HG02885 (cell line): ENCODE results near the gene LEF1.

Experiments used
- ATAC-seq: cut with Tn5 transposase; IDR thresholded peaks from one replicate; pipeline ENCODE4 v1.9.1; 2021; ENCODE audit warnings: mild to moderate bottlenecking; ENCODE audit not compliant: unreplicated experiment, poor library complexity

The LEF1 gene

DNA sequence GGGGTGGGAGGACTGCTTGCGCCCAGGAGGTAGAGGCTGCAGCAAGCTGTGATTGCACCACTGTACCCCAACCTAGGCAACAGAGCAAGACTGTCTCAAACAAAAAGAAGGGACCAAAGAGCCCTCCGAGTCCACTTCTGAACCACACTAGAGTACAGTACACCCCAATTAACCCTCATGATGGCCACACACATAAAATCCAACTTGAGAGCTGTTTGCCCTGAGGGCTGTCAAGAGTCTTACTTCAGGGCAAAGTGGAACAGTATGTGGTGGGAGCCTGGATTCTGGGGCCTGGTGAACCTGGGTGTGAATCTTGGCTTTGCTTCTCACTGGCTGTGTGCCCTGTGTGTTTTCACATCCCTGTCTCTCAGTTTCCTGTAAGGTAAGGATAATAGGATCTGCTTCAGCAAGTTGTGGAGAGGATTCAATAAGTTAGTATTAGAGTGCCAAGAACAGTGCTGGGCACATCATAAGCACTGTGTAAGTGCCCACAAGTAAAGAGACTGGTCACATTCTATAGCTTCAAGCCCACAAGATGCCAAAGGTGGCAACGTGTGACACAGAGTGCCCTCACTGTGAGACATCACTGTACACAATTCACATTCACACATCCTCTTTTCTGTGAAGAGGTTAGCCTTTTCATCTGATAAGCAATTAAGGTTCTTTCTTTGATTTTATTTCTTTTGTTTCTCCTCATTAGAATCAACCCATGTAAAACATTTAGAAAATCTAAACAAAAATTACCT lies 52.1 kb downstream of the LEF1 start:
- peak; percentile 27 for ATAC-seq

DNA sequence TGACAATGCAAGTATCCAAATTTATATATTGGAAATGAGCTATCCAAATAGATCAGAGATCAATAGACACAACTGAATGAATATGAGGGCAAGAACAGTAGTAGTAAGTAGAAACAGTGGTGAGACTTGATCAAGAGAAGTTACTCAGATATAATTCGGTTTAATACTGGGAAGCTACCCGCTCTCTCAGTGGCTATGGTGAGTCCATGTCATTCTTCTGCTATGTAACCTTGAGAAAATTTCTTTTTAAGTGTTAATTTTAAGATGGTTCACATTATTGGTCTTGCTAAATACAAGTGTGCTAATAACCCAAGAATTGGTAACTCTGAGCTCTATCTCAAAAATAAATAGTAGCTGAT lies 53.6 kb downstream of the LEF1 start:
- no peak for ATAC-seq

DNA sequence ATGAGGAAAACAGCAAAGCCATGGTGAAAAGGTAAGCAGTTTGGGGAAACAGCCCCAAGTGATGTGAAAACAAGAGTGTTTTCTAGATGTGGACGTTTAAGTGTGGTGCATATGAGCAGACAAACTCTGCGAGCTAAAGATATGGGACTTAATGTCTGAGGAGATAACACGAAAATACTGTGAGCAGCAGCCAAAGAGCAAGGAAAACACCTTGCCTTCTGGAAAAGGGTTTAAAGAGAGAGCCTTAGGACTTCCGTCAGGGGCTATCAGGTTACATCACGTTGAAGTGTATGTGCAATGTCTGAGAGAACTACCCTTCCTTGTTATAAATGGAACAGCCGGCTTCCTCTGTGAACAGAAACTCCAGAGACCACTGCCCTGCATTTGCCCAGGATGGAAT lies 54.2 kb downstream of the LEF1 start:
- ATAC-seq, result no peak

DNA sequence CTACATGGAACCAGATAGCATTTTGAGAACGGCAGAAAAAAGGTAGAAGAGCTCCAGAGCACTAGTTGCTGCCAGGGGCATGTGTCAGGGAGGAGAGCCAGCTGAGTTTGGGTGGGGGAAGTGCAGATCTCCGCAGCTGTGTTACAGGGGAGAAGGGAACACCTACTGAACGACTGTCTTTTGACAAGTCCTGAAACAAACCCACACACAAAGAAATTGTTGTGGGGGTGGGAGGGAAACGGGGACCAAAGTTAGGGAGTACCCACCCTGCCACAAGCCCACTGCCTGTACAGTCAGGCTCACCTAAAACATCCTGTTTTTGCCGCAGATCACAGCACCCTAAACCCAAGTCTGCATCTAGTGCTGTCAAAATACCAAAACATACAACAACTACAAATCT lies 55.5 kb downstream of the LEF1 start:
- no peak for ATAC-seq

DNA sequence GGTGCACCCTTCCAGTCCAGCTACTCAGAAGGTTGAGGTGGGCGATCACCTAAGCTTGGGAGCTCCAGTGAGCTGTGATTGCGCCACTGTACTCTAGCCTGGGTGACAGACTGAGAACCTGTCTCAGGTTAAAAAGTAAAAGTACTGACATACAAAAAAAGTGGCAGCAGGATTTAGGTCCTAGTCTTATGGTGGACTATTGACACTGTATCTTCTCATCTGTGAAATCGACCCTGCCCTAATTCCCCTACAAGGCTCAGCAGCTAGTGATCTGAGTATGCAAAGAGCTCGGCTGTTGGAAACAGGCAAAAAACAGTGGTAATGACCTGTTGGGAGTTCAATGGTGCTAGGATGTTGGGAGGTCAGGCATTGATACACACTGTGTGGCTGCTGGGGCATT lies 57.0 kb downstream of the LEF1 start:
- no peak for ATAC-seq

DNA sequence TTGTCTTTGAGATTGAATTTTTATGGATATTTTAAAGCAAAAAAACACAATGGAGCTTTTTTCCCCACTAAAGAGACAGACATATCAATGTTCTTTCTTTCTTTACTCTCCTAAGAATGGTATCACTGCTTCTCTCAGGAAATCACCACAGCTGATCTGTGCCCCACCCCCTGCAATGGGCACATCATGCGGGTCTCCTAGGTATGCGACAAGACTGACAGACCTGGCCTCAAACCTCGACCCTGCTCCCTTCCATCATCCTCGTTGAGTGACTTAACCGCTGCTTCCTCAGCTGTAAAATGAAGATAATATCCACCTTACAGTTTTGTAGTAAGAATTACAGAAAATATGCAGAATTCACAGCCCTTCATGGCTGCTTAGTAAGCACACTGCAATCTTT lies 58.3 kb downstream of the LEF1 start:
- peak; percentile 1 for ATAC-seq

DNA sequence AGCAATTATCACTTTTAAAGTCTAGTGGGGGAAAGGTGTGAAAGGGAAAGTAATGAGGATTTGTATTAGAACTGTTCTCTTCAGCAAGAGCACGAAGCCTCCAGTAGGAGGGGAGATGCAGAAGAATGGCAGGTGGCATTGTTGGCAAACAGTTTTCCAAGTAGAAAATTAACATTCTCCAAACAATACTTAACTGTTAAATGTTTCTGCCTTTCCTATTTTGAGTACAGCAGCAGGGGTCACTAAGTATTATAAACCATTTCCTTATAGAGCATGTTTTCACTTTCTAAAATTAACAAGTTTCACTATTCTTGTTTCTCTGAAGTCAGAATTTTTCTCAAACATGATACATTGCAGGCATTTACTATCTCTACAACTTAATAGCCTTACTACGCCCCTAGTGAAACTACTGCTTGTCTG lies 58.7 kb downstream of the LEF1 start:
- ATAC-seq, result peak; percentile 87

DNA sequence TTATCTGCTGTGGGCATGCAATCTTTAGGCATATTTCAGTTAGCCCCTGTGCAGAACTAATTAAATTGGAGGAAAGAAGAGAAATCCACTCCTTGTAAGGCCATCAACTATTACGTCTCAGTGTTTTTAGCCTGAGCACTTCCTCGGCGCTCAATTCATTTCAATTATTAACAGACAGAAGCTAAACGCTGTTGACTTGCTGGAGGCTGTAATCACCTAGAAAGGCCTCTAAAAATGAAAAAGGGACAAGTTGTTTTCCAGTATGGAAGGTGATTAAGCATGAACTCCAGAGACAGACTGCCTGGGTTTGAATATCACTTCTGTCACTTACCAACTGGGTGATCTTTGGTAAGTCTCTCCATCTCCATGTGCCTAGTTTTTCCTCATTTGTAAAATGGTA lies 59.6 kb downstream of the LEF1 start:
- ATAC-seq, result no peak

DNA sequence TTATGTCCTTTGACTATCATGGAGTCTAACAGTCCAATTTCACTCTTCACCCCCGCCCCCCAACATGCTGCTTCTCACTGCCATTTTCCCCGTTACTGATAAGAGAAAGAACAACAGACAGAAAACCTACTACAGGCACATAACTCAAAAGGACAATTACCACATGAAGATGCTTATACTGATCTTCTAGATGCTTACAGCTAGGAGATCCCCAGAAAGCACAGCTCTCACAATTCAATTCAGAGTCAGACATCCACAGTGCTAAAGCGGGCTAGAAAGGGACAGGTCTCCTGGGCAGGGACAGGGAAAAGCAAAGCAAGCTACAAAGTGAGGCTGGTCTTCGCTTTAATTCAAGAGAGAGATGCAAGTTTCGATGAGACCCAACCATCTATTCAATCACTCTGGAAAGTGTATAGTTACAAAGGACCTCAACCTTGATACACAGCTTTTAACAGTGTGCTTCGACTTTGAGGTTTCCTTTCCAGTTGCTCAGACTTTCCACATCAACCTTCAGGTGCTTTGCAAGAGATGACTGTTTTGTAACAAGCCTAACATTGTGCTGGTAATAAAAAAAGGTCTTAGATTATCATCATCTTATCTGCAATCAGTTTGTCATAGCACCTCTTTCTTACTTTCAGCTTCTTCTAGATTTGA lies 60.9 kb downstream of the LEF1 start:
- ATAC-seq, result peak; percentile 37

DNA sequence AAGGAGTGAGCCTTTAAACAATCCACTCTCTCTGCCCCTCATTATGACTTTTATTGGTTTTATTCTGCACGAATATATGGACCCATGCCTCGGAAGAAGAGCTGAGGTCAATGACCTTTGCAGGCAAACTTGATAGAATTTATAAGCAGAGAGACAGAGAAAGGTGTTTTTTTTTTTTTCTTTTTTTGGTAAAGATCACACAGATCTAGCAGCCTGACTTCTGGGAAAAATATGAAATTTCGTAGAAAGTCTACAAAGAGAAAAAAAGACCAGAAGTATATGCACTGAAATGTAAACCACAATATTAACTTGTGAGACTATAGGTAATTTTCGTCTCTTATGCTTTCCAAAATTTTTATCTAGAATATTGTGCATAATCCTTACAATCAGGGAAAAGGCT lies 61.6 kb downstream of the LEF1 start:
- no peak for ATAC-seq

DNA sequence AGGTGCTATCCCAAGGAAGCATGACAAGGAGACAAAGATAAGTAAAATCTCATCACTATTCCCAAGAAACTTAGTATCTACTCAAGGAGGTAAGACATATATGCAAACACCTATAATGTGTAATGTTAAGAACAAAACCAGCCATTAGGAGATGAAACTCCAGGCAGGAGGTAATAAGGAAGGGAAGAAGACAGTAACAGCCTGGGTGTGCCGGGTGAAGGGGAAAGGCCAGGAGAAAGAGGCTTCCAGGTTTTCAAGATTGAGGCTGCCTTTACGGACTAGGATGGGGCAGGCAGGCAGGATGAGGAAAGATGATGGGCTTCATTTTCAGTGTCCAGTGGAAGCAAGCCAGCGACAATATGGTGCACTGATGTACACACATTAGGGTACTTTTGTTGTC lies 62.5 kb downstream of the LEF1 start:
- no peak for ATAC-seq

DNA sequence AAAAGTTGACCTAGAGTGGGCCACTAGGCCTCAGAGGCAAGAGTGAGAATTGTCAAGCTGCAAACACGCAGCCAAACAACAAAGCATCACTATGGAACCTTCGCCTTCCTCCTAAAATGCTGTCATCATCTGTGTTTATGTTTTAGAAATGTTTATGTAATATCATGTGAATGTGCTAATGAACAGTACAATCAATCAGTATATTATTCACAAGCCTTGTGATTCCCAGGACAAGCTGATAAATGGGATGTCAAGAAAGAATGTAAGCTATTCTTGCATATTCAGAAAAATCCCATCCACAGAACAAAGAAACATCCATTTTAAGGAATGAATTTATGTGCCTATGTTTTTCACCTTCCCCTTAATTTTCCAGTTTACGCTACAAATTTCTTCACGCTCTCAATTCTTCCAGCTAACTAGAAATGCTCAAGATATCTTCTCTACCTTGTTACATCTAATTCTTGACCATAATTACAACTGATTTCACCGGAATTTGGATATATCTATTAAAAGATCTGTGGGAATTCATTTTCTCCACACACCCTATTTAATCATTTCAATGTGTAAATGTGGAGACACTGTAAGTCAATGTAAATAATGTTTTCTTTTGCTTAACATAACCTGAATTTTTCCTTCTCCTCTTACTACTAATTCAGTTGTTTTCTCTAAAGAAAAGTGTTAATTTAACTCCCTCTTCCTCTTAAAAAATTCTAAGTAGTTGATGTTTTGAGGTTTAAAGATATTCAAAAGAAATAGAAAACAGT lies 65.5 kb downstream of the LEF1 start:
- ATAC-seq, result no peak

DNA sequence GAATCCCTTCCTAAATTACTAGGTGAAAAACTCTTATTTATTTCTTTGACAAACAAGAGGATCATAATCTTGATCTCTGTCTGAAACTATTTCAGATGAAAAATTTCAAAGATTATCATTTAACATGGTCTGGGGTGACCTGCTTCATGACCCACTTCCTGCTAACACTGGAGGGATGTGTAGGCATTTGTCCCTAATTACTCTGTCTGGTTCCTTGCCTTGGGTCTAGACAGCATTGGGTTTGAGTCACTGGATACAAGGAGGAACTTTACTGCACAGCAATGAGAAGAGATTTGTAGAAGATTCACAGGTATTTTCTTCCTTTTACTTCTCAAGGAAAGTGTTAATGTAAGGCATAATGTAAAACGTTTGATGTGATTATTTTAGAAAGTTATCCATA lies 67.9 kb downstream of the LEF1 start:
- no peak for ATAC-seq

DNA sequence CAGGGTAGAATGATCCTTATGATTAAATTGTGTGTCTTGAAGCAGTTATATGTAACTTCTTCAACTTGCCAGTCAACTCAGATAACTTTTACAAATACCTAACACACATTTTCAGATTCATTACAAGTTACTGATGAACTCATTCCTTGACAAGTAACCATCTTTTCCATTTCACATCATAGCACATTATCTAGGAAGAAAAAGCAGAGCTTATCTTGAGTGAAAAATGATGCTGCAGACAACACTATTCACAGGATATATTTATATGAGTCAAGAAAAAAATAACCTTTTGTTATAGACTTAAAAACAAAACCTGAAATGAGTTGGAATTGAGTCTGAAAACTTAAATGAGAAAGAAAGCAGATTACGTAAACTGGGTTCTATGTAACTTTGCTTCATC lies 68.9 kb downstream of the LEF1 start:
- no peak for ATAC-seq

DNA sequence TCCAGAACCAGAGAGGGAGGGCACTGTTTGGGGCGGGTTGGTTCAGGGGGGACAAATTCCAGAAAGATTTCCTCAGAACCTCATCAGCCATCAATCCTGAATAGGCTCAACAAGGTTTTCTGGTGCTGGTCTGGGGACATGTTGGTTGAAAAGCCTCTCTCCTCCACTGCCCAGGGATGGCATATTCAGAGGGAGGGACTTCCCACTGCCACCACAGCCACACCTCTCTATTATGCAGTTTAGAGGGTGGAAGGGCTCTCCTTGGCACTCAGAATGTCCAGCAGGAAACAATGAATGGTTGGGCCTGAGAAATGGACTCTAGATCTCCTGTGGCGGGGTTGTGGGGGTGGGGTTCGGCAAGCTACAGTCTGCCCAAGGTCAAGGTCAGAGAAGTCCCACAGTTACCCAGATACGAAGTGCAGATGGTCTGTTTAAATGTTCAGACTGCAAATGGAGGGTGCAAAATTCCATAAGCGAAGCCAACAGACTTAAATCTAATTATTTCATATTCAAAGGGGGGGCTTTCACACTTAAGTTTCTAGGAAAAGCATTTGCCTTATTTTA lies 70.7 kb downstream of the LEF1 start:
- no peak for ATAC-seq

DNA sequence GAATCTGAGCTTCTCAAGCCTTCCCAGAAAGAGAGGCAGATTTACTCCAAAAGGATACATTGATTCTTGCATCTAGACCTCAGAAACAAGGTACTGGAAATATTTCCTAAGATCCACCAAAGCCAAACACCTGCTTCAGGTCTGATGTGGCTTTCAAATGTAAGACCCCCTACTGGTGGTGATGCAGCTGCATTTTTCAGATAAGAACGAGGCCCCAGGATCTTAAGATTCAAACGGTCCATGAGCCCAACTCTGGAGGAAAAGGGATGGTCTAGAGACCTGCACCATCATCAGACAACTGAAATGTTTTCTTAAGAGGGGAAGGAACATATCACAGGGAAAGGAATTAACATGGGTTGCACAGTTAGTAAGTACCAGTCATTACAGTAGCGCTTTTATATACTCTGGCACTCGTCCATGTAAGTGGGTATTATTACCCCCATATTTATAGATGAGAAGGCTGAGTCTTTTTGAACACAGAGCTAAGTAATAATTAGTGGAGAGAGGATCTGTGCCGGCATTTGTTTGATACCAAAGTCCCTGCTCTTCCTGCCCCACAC lies 73.7 kb downstream of the LEF1 start:
- ATAC-seq, result no peak

DNA sequence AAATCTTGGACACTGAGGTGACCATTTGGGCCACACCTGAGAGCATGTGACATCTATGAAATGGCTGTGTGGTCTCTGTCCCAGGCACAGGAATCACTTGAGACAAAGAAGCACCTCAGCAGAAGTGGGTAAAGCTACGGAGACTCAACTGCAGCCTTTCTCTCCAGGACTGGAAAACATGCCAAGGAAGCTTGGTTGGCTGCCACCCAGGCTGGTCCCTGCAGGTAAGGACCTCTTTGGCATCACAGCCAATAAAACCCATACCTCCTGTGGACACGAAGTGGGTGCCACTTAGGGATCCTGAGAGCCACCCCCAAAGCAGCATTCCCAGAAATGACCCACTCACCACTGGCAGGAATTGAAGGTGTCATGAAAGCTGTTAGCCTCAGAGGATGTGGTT lies 74.6 kb downstream of the LEF1 start:
- ATAC-seq, result no peak

DNA sequence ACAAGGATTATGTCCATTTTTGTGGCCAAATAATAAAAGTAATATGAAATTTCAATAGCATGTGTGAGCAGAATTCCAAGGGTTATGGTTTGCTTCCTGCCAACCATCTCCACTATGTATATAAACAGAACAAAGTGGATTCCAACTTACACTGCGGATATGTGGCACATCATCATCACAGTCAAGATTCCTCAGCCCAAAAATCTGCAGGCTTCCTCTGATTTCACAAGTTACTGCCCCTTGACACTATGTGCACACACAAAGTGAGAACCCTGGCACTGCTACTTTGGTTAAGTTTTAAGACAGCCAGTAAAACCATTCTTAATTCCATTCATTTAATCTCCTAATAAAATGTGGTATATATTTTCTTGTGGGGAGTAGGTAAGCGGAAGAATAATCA lies 76.4 kb downstream of the LEF1 start:
- ATAC-seq, result no peak

DNA sequence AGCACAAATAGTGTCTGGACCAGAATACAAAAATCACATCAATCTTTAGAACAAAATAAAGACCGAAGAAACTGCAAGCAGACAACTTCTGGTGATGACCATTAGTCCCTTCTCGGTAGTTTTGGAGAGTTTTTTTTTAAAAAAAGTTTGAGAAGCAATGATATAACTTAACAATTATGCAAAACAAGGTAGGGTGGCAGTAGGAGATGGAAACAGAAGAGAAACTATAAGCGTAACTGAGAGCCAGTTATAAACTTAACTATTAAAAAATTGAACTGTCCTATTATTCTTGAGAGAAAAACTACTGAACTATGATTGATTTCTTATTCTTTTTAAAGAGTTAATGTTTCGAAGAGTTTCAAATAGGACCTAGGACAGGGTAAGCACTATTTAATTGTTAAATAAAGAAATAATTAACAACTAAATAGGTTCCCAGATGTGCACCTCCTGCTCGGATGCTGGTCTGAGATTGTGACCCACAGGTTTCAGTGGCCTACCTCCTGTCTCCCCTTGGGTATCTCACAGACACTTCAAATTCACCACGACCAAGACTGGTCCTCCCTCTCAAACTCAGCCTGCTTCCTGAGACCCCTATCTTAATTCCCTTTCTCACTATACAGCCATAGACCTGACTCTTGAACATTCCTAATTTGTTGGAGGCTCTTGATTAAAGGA lies 81.3 kb downstream of the LEF1 start:
- no peak for ATAC-seq

DNA sequence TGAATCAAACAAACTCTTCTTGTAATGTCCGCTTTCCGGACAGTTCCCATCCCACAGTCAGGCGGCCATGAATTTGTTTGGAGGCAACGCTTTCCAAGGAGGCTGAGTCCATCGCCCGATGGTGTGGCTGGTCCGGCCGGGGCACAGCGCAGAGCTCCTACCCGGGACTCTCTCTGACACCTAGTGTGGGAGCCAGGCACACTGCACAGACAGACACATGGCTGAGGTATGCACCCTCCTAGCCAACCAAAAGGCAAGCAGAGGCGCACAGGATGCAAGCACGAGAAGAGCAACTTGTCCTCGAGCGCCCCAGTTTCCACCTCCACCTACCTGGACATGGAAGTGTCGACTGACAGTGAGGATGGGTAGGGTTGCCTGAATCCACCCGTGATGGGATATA lies 87.5 kb downstream of the LEF1 start:
- no peak for ATAC-seq
